ENCODE results near the gene RFX2.
"Not testable (repeated sequence)": the region's sequence is repeated elsewhere in the genome, so short reads cannot be mapped to it uniquely, and the experiment has no call there.

RFX2 gene

DNA sequence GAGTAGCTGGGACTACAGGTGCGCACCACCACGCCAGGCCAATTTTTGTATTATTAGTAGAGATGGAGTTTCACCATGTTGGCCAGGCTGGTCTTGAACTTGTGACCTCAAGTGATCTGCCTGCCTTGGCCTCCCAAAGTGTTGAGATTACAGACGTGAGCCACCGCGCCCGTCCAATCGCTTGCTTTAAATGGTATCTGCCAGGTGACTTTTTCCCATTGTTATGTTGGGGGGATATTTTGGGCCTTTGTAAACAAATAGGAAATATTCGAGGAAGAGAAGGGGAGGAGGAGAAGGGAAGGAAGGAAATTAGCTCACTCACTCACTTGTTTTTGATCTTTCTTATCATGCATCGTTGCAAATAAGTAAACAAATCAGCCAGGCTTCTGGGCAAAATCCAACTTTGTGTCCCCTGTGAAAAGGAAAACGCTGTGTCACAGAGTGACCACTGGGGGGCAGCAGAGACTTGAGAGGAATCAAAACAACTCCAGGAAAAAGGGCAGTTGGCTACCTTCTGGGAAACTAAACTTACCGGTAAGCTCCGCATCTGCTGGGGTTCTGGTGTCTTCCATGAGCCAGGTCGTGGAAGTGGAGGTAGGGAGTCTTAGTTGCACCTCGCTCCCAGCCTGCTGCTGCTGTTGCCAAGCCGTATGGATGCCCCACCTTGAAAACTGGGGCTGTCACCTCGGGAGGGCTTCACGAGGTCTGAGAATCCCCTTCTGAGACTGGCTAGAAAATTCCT is 123.1 kb downstream of the RFX2 start:
- DNase-seq, result peak; percentile 81 to 90

DNA sequence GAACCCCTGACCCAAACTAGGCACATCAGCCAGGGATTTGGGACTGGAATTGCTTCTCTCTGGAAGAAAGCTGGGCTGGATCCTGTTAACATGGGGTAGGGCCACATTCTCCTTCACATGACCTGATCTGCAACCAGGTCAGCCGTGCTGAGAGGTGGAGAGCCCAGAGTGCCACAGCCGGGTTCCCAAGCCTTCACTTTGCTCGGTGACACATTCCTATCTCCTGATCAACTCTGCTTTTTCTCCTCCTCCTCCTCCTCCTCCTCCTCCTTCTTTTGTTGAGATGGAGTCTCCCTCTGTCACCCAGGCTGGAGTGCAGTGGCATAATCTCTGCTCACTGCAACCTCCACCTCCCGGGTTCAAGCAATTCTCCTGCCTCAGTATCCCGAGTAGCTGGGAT is 124.5 kb downstream of the RFX2 start:
- not testable (repeated sequence) for DNase-seq

DNA sequence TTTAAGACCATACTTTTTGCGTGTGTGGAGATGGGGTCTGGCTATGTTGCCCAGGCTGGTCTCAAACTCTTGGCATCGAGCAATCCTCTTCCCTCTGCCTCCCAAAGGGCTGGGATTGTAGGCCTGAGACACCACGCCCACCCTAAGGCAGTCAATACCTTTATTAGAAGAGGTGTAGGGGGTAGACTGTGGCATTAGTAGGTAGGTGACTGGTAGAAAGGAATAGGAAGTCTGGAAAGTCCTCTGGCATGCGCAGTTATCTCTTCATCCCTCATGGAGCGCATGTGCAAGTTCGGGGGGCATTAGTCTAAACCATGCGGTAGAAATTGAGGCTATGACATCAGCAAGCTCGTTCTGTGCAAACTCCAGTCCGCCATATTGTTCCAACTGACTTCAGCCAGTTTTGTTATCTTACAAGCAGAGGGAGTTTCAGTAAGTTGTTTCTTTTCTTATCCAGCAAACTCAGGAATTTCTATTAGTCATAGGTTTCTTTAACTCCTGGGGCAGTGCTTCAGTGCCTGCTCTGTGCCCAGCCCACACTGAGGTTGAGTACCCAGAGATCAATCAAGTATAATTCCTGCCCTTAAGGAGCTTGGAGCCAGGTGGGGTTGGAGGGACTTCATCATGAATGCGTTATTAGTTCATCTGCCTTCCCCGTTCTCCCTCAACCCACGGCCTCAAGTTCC is 125.1 kb downstream of the RFX2 start:
- no peak for DNase-seq

DNA sequence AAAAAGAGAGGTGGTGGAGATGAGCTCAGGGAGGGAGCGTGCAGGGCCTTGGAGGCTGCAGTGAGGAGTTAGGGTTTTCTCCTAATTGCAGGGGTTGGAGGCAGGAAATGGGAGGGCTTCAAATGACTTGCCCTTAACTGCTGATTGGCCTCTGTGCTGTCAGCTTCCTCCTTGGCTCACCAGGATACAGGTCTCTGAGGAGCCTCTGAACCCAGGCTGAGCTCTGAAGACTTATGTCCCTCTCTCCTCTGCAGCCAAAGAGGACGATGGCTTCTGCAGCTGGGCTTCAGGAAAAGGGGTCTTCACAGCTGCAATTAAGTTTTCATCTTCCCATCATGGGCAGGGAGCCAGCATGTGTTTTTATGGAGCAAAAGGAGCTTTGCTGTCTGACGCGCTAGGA is 125.7 kb downstream of the RFX2 start:
- DNase-seq, result peak; percentile 74 to 76

DNA sequence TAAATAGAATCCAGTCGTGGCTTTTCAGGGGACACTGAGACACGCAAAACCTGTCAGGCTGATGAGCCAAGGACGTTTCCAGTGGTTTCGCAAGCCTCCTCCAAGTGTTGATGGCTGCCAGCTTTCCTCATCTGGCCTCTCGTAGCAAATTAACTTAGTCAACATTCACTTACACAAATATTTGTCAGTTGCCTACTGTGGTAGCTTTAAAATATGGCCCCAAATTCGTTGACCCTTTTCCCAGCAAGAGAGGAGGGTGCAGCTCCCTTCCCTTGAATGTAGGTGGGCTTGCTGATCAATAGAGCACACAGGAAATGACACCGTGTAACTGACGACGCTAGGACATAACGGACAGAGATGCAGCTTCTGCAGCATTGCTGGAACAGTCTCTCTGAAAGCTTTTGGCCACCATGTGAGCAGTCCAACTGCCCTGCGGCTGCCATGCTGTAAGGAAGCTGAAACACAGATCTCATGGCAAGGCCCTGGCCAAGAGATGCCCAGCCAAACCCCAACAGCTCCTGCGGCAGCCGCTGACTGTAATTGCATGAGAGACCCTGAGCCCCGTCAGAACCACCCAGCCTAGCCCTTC is 126.8 kb downstream of the RFX2 start:
- no peak for DNase-seq

DNA sequence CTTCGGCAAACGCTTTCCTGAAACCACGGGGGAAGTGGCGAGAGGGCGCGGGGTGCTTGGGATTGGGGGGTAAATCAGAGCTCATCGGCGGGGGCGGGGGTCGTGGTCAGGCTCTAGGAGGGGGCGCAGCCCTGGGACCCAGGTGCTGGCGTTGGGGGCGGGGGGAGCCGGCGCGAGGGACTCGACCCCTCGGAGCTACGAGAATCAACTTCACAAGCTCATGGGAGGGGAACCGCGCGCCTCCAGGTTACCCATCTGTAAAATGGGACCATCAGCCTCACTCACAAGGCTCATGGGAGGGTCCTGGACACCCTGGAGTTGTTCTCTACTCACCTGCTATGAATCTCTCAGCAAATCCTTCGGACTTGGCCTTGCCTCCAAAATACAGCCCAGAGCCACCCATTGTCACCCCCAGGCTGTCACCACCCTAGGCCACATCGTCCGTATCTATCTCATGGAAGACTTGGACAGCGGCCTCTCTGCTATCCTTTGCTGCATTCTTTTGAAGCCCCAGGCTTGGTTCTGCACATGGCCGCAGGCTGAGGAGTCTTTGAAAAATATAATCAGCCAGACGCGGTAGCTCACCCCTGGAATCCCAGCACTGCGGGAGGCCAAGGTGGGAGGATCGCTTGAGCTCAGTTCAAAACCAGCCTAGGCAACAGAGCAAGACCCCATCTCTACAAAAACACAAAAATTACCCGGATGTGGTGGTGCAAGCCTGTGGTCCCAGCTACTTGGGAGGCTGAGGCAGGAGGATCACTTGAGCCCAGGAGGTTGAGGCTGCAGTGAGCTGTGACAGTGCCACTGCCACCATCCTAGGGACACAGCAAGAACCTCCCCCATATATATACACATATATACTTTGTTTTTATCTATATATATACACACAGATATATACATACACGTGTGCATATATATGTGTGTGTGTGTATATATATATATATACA is 131.4 kb downstream of the RFX2 start:
- DNase-seq, result no peak

GRCh38 chr19:5977785-5978605 is 132.3 kb downstream of the RFX2 start, which contains the start of gene RANBP3:
Gene RANBP3, minus strand, starts transcription at chr19:5978140. Its CDS starts 58 bp downstream, at chr19:5978082.
- DNase-seq, result peak; percentile 97 to 99

GRCh38 chr19:5977222-5977784 is 133.0 kb downstream of the RFX2 start:
- DNase-seq, result no peak

DNA sequence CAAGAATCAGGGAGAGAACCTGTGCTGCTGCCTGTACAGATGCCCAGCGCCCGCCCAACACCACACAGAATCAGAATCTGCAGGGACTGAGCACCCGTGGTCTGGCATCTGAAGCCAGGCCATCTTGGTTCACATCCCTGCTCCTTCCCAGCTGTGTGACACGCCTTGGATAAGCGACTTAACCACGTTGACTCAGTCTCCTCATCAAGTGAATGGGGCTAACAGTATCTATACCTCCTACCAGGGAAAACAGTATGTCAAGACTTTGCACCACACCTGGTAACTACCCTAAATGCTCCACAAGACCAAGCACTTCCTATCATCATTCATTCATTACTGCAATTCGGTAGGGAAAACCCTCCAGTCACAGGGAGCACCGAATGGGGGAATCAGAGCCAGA is 133.5 kb downstream of the RFX2 start:
- no peak for DNase-seq

- no peak for DNase-seq
Measured at GRCh38 chr19:5975388-5975728, 134.9 kb downstream of the RFX2 start.

- no peak for DNase-seq
Measured at GRCh38 chr19:5974721-5975387, 135.4 kb downstream of the RFX2 start.

GRCh38 chr19:5973867-5974635 is 136.2 kb downstream of the RFX2 start:
- DNase-seq, result no peak

- DNase-seq, result no peak
Measured at GRCh38 chr19:5973376-5973775, 136.9 kb downstream of the RFX2 start.

DNA sequence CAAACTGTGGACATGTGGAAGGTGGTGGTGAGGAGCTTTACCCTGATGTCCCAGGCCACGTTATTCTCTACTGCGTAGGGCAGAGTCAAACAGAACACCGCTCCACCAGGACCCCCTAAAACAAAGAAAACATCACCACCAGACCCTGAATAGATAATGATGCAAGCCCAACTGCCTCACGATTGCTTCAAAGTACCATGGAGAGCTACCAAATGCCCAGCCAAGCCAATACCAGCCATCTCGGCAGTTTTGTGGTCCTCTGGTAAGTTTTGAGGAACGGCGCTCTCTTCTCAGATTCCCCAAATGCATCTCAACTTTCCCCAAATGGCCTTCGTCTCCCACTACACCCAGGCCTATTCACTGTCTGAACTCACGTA is 138.0 kb downstream of the RFX2 start:
- no peak for DNase-seq

- DNase-seq, result no peak
Measured at GRCh38 chr19:5971714-5972354, 138.5 kb downstream of the RFX2 start.

DNA sequence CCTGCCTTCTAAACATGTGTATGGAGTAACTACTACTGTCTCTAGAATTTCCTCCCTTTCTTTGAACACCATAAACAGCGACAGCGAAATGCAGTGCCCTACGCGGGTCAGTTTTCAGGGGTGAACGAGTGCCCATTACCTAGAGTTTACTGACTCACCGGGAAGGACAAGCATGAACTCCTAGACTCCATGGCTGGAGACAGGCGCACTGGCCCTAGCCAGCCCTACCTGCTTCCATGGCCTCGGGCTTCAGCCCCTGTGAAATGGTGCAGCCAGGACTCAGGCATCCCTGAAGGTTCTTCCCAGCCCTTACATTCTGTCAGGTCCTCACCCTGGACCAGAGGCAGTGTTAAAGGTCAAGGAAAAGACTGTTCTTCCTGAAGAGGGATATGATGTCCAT is 140.8 kb downstream of the RFX2 start:
- DNase-seq, result no peak

- no peak for DNase-seq
Measured at GRCh38 chr19:5968431-5969373, 141.6 kb downstream of the RFX2 start.

DNA sequence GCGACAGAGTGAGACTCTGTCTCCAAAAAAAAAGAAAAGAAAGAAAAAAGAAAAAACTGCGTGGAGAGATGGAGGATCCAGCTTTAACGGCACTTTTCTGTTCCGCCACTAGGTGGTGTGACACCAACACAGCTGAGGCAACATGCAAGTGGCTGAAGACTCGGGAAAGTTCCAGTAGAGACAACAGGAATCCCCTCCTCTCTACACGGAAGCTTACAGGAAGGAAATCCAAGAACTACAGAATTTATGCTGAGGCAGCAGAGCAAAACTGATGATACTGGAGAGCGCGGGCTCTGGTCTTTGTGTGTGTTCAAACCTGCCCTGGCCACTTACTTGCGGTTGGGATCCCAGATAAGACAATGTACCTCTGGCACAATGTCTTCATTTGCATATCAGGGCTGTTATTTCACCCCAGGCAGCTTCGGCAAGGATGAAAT is 142.3 kb downstream of the RFX2 start:
- peak; percentile 54 to 70 for DNase-seq

DNA sequence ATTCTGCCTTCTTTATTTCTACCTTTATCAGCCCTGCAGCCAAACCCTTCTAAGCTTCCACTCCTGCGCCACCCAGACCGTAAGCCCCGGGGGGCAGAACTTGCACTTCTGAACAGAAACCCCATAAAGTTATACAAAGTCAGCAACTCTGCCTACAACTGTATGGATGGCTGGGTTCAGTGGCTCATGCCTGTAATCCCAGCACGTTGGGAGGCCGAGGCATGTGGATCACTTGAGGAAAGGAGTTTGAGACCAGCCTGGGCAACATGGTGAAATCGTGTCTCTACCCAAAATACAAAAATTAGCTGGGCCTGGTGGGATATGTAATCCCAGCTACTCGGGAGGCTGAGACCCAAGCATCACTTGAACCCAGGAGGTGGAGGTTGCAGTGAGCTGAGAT is 142.7 kb downstream of the RFX2 start:
- no peak for DNase-seq

Measured in Kasumi-1 (cell line).